Transverse colon (tissue), 3 donors: Measurements from ENCODE around the gene RHOT2.

ENCODE experiments used
- POLR2A ChIP-seq: fragments of 450-650 bp; IDR thresholded peaks from one replicate; pipeline ENCODE4 v1.6.1; 2016; ENCODE audit warnings: antibody characterized with exemption, mild to moderate bottlenecking, moderate library complexity
- TF ChIP-seq, protein P1 (sequence below), 5 experiments: fragments of 200-600 bp in 3 of 5; fragments of 450-650 bp in 2 of 5; sonication (generic) in 3 of 5; IDR thresholded peaks; 1 replicate in 2 of 5; 2 replicates in 3 of 5; pipeline ENCODE4 v1.5.1; 2016 to 2017; ENCODE audit warnings: antibody characterized with exemption in 5 of 5, inconsistent platforms in 3 of 5, mild to moderate bottlenecking in 2 of 5, moderate library complexity in 1 of 5

DNA sequence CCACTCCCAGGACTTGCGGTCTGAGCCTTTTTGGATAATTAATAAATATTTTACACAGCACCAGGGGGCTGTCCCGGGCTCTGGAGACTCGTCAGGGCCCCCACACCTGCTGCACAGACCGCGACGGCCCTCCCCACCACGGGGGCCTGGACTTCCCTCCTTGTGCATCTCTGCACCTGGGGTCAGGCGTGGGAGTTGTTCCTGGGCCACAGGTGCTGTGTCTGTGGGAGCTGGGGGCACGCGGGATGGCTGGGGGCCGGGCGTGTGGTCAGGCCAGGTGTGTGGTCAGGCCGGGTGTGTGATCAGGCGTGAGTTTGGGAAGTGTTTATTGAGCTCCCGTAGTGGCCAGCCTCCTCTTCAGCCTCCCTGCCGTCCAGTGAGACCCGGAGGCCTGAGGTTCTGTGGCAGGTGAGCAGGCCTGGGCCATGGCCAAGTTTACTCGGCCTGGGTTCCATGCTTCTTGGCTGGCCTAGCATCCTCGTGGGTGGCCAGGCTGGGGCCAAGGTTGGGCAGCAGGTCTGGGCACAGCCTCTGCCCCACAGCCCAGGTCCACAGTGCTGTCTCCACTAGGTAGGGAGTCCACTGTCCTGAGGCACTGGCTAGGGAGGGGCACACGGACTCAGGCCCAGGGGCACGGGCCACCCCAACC, 10.4 kb downstream of the RHOT2 start:
- TF ChIP-seq, protein P1, sequence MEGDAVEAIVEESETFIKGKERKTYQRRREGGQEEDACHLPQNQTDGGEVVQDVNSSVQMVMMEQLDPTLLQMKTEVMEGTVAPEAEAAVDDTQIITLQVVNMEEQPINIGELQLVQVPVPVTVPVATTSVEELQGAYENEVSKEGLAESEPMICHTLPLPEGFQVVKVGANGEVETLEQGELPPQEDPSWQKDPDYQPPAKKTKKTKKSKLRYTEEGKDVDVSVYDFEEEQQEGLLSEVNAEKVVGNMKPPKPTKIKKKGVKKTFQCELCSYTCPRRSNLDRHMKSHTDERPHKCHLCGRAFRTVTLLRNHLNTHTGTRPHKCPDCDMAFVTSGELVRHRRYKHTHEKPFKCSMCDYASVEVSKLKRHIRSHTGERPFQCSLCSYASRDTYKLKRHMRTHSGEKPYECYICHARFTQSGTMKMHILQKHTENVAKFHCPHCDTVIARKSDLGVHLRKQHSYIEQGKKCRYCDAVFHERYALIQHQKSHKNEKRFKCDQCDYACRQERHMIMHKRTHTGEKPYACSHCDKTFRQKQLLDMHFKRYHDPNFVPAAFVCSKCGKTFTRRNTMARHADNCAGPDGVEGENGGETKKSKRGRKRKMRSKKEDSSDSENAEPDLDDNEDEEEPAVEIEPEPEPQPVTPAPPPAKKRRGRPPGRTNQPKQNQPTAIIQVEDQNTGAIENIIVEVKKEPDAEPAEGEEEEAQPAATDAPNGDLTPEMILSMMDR (IDR thresholded peaks at IDR 0.05), result no peak
- TF ChIP-seq POLR2A, result no peak
